Activated naive CD4-positive, alpha-beta T cell treated with anti-CD3 and anti-CD28 coated beads, Interleukin-2, amount 50 U/mL, for 16 hours (primary cell): Measurements from ENCODE around the gene HECW1.
"Not testable (repeated sequence)": the region's sequence is repeated elsewhere in the genome, so short reads cannot be mapped to it uniquely, and the experiment has no call there.

Experiments
- DNase-seq: peaks from one replicate; pipeline ENCODE4 v3.0.0-alpha.2; 2020

Gene HECW1

DNA sequence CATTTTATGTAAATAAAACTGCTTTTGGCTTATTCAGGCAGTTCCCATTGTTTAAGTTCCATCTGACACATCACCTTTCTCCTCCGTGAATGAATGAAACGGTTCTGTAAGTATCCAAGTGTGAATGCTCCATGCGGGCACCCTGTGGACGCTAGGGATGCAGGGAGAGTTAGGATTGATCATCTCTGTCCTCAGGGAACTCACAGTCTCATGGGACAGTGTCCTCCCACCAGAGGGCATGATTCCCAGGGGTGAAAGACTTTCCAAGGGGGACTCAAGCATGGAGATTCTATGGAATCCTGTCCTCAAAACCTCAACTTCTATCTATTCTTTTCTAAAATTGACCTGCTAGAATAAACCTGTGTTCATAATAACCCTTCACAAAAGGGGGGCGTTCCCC is 98.8 kb downstream of the HECW1 start:
- no peak for DNase-seq

DNA sequence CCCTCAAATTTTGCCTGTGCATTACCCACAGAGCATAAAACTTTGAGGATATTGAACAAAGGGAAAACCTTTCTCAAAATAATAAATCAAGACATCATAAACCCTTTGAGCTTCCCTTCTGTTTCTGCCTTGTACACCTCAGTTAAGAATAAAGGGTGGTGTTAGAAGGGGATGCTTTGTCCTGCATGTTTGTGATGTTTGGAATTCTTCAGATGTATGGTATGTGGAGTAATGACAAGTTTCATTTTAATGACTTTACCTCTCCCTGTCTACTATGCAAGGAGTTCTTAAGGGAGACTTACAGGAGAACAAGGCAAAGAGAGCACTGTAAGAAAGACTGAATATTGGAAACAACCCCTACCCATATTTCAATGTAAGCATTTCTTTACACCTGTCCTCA is 99.2 kb downstream of the HECW1 start:
- no peak for DNase-seq

DNA sequence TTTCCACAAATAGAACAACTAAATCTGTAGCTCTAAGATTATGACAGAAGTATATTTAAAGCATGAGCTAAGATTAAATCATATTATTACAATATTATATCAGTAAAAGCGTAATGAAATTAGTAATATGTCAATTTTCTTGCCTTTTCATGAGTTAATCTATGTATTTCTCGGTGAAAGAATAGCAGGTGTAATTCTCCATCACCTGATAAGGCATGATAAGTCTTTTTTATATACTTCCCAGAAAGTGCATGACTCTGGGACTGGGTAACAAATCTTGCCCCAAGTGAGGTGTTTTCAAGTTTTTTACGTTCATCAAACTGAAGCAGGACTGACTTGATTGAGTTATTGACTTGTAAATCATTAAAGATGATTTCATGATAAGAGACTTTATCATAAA is 100.5 kb downstream of the HECW1 start:
- DNase-seq, result no peak

DNA sequence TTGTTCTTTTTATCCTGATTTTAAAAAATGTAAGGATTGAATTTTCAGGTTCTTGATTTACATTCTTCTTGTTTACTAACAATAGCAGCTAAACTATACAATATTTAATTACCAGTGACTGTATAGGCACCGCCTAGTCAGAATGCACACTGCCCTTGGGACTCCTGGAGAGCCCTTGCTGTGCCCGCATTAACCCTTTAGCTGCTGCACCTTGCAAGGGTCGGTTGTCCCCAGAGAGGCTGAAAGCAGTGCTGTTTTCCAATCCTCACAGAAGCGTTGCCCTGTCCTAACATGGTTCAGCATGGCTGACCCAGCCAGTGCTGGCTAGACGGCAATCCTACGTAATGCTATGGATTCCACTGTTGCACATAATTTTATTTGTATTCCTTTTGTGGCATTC is 102.6 kb downstream of the HECW1 start:
- no peak for DNase-seq

DNA sequence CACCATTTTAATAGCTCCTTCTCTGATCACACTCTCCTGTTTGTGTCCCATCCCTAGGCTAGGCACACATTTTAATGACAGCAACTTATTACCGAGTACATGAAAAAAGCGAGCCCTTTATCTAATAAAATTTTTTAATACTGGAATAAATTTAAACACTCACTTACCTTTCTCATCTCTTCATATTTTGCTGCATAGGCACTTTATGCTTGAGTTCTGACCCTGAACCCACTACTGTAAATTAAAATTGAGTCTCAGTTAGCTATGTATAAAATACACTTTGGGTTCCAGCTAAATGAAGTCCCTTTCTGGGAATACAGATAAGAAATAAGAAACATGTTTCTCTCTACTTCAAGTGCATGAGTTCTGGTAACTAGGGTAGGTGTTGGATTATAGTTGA is 104.6 kb downstream of the HECW1 start:
- no peak for DNase-seq

DNA sequence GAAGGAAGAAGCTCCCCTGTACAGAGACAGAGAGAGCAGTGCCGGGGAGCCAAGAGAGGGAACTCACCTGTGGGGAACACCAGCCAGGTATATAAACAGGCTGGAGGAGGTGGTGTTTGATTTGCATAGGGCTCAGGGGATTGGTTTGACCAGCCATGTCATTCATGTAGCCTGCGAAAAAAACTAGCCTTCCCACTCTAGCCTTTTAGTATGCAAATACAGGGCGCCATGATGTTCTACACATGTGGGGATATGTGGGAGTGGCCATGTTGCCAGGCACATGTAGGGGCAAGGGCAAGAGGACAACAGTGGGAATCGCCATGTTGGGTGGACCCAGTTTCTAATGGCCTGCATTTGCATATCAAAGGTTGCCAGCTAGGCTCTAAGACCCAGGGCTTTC is 106.5 kb downstream of the HECW1 start:
- not testable (repeated sequence) for DNase-seq

DNA sequence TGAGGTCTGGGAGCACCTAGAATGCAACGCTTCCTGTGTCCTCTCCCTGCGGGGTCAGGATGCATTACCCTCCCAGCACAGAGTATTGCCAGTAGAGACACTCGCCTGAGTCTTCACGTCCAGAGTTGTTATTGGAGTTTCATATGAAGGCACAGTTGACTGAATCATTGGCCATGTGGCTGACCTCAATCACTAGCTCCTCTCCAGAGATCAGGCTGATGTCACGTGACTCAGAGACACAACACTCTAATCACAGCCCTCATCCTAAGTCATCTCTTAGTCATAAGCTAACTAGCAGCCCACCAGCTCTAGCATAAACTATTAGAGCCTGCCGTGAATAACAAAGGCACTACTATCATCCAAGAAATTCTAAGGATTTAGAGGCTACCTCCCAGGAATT is 107.8 kb downstream of the HECW1 start:
- DNase-seq, result no peak

DNA sequence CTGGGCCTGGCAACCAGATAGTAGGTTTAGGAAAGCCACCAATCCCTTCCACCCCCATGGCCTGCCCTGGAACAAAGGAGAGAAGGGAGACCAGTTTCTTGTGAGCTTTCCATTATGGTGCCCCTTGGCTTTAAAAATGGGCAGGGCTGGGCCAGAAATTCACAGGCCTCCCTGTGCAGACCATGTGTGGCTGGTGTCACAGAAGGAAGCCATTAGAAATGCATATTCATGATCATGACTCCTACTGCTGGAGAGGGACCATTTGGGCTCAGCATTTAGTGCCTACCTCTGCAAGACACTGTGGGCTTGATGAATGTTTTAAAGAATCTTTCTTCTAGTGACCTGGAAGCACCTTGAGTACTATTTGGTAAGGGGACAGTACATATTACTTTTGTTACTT is 108.3 kb downstream of the HECW1 start:
- no peak for DNase-seq

DNA sequence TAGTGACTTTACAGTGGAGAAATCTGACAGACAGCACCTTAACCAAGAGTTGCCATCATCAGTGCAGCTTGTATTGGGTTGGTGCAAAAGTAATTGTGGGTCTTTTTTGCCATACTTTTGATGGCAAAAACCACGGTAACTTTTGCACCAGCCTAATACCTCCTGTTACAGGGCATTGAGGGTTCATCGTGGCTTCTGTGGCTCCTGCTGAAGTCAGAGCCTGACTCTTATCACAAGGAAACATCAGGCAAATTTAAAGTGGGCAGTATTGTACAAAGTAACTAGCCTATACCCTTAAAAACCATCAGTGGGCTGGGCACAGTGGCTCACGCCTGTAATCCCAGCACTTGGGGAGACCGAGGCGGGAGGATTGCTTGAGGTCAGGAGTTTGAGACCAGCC is 117.4 kb downstream of the HECW1 start:
- no peak for DNase-seq

DNA sequence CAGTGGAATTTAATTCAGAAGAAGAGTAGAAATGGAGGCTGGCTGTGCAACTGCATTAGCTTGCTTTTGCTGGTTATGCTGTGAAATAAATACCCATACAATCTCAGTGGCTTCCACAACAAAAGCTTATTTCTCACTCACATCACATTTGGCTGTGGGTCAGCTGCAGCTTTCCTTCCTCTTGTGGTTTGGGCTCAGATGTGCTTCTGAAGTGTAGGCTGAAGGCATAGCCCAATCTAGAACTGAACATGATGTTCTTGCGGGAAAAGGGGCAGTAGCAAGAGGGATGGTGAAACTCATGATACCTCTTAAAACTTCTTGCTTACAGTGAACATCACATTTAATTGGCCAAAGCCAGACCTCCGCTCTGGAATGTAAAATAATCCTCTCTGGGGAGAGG is 119.9 kb downstream of the HECW1 start:
- DNase-seq, result no peak

DNA sequence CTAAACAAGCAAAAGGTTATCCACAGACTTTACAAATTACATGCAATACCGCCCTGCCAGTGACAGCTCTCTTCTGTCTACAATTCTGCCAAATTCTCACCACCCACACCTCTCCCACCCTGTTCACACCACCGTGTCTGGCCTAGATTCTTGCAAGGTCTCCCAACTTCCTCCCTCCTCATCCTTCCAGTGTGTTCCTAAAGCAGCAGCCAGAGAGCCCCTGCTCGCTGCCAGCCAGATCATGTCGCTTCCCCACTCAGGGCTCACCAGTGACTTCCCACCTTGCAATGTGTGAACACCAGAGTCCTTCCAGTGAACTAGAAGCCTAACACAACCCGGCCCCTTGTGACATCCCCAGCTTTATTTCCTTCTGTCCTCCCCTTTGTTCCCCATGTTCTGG is 121.6 kb downstream of the HECW1 start:
- no peak for DNase-seq

DNA sequence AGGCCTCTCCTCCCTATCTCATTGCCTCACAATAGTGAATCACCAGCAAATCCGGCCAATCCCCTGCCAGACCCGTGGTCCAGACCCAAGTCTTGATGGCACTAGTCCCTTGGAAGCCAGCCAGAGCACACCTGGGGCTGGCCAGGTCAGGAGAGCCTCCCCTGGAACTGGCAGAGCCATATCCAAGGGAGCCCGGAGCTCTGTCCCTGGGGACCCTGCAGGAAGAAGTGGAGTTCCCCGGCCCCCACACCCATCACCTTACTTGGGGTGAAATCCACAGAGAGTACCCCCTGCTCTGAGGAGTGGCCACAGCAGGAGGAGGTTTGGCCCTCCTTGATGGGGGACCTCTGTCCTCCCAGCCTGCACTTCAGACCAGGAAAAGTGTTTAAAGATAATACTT is 122.5 kb downstream of the HECW1 start:
- no peak for DNase-seq

DNA sequence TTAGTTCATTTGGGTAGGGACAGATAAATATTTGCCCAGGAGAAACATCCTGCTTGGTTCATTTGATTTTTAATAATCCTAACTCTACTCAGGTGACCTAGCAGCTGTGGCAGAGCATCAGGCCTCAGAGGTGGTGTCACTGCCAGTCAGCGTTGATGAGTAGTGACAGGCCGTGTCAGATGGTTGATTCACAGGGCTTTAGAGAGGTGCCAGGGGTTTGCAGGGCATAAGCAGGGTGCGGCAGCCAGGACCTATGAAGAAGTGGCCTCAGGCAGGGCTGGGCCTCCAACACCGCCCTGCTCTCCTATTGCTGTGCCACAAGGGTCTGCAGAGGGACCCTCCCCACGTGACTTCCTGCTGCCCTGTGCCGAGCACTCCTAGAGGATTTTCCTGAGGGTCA is 128.1 kb downstream of the HECW1 start:
- DNase-seq, result no peak

DNA sequence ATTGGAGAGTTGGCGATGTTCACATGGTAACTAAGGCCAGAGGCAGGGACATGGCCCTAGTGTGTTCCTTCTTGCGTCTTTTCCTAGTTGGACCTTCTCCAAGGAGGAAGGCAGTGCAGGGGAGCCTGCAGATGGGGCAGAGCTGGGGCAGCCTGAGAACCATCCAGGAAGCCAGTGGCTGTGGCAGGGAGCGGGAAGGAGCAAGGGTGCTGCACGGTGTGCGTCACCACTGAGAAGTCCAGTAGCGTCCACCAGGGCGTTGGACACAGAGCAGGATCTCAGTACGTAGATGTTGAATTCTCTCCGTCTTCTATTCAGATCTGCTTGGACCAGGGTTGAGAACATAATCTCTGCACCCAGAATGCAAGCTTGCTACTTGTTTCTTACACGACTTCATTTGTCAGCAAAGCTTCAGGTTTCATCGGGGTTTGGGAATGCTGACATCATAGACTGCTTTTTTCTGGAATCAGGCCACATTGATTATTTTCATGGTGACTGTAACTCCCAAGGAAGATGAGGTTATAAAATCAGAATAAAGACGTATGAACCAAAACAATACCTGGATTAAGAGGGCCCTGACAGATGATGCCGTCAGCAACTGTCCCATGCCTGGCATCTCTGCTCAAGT is 130.3 kb downstream of the HECW1 start:
- DNase-seq, result no peak

DNA sequence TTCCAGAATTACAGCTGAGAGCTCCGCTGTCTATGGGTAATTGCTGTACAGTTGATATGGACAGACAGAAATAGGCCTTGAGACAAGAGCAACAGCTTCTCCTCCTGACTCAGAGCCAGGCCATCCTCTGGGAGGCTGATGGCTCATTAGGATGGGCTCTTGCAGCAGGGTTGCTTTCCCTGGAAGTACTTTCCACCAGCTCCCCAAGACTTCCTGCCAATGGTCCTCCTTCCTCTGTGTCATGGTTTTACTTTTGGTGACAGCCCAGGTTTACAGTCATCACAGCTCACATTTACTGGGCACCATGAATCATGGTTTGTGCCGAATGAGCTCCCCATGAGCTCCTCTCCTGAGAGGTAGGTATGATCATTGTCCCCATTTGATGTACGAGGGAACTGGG is 131.8 kb downstream of the HECW1 start:
- no peak for DNase-seq

DNA sequence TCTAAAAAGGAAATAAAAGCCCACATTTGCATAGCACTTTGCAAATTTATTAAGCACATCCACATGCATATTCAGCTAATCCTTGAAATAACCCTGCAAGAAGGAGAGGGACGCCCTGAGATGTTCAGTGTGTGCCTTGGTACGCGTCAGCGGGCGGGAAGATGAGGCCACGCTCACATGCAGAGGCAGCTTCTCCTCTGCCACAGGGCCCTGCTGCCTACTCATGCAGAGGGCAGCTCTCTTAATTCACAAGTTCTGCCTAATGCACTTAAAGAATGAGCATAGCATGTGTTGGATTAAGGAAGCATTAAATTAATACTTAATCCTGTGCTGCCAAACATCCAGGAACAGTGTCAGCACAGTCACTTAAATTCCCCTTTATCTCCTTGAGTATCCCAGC is 132.3 kb downstream of the HECW1 start:
- DNase-seq, result no peak

DNA sequence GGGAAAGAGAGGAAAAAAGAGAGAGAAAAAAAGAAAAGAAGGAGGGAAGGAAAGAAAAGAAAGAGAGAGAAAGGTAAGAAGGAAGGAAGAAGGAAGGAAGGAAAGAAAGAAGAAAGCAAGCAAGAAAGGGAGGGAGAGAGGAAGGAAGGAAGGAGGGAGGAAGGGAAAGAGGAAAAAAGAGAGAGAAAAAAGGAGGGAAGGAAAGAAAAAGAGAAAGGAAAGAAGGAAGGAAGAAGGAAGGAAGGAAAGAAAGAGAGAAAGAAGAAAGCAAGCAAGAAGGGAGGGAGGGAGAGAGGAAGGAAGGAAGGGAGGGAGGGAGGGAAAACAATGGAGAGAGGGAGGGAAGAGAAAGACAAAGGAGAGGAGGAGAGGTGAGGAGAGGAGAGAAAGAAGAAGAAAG is 135.3 kb downstream of the HECW1 start:
- DNase-seq, result no peak

DNA sequence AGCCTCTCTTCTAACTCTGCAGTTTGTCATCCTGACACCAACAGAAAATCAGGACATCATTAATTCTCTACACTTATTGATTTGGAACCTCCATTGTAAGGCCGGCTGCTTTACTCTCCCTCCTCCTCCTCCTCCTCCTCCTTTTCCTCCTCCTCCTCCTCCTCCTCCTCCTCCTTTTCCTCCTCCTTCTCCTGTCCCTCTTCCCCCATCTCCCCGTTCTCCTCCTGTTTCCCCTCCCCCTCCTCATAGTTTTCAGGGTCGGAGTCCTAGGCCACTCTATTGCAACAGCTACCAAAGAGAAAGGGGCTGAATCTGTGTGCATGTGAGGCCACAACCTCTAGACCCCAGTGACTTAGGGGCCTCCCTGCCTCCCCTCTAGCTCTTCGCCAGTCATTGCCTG is 136.1 kb downstream of the HECW1 start:
- DNase-seq, result no peak

DNA sequence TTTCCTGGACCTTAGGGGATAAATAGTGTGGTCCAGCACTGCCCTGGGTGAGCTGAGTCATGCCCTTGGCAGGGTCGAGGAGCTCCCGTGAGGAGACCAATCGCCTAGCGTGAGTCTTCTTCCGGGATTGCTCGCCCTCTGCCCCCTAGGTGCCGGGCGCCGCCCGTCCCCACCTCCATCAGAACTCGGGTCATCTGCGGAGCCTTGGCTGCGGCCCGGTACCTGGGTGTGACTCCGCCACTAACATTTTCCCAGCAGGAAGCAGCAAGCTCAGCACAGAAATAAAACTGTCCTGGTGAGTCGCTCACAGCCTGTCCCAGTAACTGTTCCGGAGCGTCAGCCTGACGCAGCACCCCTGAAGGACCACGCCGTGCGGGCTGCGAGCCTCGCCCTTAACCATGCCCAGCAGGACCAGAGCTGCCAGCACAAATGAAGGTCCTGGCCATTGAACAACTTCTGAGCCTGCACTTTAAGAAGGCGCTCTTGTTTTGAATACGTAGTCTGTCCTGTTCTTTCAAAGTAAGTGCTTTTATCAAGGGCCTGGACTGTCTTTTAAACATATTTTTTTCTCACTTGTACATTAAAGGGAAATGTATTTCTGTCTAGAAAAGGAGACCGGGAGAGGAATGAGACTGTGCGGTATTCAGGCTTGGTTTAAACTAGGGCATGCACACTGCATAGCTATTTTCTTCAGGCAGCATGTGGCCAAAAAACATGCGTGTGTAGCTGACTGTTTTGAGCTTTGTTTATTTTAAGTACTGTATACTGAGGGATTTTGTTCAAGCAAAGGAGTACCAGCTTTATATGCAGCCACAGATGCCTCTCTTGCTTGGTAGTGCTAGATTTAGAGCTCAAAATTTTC is 136.7 kb downstream of the HECW1 start:
- DNase-seq, result no peak

DNA sequence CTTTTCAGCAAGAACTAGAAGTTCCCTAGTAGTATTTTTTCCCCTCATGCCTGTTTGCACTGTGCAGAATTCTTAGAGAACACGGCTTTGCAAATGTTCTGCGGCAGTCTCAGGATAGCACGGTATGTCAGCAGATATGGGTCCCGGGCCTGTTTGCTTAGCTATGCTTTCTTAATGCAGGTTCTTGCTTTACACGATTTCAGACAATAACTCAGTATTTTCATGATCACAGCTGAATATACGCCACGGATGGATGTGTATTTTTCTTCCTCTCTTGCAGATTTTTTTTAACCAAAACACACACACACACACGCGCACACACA is 137.3 kb downstream of the HECW1 start:
- DNase-seq, result no peak

DNA sequence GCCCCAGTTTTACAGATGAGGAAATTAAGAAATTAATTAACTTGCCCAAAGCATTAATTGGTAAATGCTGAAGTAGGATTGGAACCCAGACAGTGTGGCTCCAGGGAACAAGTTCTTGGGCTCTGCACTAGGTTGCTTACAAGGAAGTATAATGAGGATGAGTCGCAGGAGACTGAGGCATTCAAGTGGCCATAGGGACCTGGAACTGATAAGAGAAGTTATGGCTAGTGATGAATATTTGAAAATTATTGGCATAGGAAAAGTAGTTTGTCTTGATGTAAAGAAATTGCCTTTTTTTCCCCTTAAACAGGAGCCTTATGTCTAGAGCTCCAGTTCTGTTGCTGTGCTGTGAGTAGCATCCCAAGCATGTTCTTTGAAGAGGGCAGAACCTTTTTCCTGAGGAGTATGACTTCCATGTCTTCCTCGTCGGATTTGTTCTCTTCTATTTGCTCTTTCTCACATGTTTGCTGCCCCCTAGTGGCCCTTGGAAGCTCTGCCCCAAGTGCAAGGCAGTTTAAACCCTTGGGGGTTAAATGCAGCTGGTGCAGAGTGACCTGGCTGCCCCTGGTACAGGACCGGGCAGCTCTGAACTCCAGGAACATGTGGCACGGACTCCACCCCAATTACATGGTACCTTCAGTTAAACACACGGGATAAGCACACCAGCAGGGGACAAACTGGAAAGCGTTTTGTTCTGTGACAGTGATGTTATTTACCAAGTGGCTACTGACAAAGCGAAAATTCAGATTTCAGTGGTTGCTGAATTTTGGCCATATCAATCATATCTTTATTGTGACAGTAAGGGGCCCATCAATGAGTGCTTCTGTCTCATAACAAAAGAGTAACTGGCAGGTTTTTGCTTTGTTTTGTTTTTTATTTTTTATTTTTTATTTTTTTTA is 148.8 kb downstream of the HECW1 start:
- DNase-seq, result peak; percentile 60

DNA sequence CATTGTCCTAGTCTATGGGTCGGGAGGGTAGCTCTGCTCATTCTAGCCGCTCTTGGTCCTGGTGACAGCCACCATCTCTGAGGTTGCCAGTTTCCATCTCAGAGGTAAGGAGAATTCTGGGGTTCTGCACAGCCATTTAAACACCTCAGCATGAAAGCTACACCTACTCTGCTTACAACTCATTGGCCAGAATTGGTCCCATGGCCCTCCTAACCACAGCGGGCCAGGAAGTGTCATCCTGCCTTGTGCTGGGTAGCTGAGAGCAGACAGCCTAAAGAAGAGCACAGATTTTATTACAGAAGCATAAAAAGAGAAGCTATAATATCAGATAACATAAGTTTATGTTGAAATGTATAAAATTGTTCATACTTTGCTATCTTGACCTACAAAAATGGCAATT is 152.7 kb downstream of the HECW1 start:
- DNase-seq, result no peak

DNA sequence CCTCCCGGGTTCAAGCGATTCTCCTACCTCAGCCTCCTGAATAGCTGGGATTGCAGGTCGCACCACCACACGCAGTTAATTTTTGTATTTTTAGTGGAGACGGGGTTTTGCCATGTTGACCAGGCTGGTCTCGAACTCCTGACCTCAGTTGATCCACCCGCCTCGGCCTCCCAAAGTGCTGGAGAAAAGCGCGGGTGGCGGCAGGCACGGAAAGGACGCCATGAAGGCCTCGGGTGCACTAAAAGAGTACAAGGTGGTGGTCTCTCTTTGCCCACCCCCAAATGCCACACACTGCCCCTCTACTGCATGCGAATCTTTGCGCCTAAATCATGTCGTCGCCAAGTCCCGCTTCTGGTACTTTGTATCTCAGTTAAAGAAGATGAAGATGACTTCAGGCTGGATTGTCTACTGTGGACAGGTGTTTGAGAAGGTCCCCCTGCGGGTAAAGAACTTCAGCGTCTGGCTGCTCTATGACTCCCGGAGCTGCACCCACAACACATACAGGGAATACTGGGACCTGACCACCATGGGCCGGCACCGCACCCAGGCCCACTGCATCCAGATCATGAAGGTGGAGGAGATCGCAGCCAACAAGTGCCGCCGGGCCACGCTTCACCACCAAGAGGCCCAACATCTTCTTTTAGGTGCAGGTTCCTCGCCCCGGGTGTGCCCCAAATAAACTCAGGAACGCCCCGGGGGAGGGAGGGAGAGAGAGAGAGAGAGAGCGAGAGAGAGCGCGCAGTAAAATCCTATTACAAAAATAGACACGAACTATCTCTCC is 161.7 kb downstream of the HECW1 start:
- no peak for DNase-seq
